NCI-H1105 treated with DMSO at 0.1 percent for 48 hours (cell line): Measurements from ENCODE around the gene DUOXA2.

Experiments
- DNase-seq: peaks from one replicate; lab custom pipeline; 2025; lab: John Stamatoyannopoulos, UW

Gene DUOXA2

GRCh38 chr15:45162771-45163507, 48.8 kb downstream of the DUOXA2 start:
- peak; percentile 55 for DNase-seq

- DNase-seq = no peak
These were observed 49.4 kb downstream of the DUOXA2 start for GRCh38 chr15:45163508-45163856.

- no peak for DNase-seq
These were observed 50.8 kb downstream of the DUOXA2 start for GRCh38 chr15:45164914-45165313.

- no peak for DNase-seq
These were observed 51.4 kb downstream of the DUOXA2 start for GRCh38 chr15:45165536-45165935.

- peak; percentile 60 for DNase-seq
These were observed 52.9 kb downstream of the DUOXA2 start for GRCh38 chr15:45166834-45167630.

GRCh38 chr15:45167631-45168205, 53.6 kb downstream of the DUOXA2 start:
- DNase-seq = no peak
